GM19438 (cell line): ENCODE data around the gene SLC50A1.
"Not testable (repeated sequence)": the region's sequence is repeated elsewhere in the genome, so short reads cannot be mapped to it uniquely, and the experiment has no call there.

Experiments
- ATAC-seq: cut with Tn5 transposase; IDR thresholded peaks from one replicate; pipeline ENCODE4 v1.9.1; 2021; ENCODE audit warnings: low read depth; ENCODE audit not compliant: unreplicated experiment

The SLC50A1 gene

DNA sequence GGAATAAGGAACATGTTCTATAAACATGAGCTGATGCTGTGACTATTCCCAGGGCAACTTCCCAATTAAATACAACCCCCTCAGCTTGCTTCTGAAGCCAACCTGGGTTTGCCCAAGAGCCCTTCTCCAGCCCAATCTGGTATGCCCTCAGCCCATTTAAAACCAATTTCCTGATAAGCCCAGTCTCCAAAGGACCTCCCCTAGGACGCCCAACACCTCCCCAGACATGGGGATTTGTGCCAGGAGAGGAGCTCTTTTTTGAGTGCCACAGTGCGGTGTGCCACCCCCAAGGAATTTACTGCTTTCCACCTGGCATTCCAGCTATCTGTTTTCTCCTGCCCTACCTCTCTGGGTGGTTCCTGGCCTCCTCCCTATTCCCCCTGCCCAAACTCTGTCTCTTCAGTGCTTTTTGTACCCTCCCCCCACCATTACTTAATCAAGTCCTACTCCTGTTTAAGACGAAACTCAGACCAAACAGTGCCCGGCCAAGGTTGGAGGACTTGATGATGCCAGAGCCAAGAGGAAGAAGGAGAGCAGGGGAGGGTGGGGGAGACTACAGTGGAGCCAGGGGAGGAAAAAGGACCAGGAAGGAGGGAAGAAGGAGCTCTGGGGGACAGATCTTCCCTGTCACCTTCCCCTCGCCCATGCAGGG is 19.4 kb upstream of the SLC50A1 start:
- no peak for ATAC-seq

- ATAC-seq = no peak
Measured at GRCh38 chr1:155117610-155118009, 18.0 kb upstream of the SLC50A1 start.

DNA sequence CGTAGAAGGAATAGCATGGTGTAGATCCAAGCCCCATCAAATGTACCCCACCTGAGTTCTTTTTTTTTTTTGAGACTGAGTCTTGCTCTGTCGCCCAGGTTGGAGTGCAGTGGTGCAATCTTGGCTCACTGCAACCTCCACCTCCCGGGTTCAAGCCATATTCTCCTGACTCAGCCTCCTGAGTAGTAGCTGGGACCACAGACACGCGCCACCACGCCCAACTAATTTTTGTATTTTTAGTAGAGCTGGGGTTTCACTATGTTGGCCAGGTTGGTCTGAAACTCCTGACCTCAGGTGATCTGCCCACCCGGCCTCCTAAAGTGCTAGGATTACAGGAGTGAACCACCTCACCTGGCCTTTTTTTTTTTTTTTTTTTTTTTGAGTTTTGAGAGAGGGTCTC is 17.6 kb upstream of the SLC50A1 start:
- not testable (repeated sequence) for ATAC-seq

DNA sequence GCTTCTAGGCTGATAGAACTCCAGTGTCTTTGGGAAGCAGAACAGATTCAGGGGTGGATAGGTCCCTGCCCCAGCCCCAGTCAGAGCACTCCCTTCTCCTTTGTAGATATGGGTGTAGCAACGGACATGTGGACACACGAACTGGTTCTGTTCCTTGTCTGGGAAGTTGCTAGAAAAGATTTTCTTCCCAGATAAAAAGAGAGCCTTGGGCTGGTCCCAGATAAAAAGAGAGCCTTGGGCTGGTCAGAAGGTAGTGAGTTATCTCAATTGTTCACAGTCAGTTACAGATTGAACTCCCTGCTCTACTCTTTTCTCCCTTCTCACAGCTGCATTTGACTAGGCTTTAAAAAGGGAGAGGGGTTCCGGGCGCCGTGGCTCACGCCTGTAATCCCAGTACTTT is 15.4 kb upstream of the SLC50A1 start:
- ATAC-seq = no peak

DNA sequence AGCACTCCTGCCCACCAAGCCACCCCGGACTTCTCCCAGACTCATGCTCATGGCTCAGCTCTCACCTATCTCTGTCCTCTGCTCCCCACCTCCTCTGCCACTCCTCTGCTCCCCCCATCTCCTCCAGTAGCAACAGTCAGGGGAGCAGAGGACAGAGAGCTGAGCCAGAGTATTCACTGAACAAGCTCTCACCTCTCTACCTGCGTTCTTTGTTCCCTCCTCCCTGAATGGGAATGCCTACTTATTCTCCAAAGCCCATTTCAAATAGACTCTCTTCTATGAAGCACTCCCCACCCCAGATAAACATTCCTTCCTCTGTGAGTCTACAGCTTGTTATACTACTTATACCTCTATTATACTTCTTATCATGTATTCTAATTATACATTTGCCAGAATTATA is 14.4 kb upstream of the SLC50A1 start:
- ATAC-seq = no peak

DNA sequence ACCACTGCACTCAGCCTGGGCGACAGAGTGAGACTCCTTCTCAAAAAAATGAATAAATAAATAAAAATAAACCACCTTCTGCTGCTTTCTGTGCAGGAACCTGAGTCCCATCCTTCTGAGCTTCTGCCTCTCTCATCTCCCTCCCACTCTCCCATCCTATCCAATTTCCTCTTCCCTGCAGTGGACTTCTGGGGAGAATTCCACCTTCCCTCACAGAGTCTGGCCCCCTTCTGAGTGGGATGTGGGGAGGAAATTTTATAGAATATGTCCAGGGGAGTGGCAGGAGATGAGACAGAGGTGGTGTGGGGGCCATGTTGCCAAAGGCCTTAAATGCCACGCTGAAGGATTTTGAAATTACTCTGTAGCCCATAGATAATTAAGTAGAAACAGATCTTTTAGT is 13.3 kb upstream of the SLC50A1 start:
- ATAC-seq = no peak

DNA sequence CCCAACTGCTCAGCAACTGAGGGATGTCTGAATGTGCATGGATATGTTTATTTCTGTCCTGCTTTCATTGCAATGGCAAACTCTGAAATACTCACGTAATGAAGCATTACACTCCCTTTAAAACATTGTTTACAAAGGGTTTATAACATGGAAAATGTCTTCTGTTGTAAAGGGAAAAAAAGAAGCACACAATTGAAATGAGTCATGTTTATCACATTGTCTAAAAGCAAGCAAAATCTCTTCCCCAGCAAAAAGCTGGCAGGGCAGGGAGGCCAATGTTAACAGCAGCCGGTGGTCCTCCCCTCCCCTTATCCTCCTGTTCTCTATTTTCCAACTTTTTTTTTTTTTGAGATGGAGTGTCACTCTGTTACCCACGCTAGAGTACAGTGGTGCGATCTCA is 11.9 kb upstream of the SLC50A1 start:
- no peak for ATAC-seq

DNA sequence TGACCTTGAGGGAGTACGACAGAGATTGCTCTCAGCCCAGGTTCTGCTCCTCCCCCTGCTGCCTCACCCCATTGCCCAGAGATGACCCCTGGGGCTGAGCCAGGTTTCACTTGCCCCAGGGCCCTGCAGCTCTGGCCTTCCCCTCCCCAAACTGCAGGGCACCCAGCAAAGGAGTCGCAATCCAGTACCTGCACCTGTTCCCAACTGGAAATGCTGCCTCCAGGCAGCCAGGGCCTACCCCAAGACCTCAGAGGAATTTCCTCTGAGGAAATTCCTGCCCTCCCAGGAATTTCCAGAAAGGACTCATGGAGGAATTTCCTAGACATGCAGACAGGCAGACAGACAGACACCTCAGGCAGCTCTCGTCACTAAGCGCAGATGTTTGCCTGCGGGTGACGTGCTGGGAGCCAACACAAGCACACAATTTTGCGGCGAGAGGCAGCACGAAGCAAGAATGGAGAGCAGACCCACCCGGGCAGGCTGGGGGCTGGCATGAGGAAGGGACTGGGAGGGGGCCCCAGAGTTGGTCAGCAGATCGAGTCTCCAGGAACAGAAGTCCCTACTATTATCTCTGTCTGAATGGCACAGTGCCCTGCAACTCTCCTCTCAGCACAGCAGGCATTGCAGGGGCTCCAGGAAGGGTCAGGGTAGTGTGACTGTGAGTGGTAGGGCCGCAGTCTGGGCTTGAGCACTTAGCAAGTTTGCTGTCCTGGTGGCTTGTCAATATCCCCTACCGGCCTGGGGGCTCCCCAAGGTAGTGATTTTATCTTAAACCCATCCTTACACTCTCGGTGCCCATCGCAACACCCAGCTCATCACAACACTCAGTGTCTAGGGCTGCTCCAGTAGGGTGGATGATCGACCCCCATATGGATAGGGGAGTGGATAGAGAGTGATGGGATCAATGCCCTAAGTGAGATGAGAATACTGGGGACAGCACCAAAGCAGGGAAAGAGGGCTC is 10.9 kb upstream of the SLC50A1 start:
- ATAC-seq = no peak

DNA sequence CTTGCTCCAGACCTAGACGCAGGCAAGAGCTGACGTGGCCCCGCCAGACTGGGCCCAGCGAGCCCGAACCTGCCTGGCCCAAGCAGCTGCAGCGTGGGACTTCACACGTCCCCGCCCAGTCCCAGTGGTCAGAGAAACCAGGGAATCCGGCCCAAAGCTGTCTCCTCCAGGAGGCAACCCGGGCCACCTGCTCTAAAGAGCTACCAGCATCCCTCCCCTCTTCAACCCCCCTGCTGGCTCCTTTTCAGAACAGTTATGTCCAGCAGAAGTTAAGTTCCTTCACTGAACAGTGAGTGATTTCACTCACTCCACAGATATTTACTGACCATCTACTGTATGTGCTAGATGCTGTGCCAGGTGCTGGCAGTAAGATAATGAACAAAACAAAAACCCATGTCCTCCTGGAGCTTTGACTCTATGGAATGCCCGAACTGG is 10.1 kb upstream of the SLC50A1 start:
- no peak for ATAC-seq

- ATAC-seq = no peak
Measured at GRCh38 chr1:155125946-155126555, 9.6 kb upstream of the SLC50A1 start.

DNA sequence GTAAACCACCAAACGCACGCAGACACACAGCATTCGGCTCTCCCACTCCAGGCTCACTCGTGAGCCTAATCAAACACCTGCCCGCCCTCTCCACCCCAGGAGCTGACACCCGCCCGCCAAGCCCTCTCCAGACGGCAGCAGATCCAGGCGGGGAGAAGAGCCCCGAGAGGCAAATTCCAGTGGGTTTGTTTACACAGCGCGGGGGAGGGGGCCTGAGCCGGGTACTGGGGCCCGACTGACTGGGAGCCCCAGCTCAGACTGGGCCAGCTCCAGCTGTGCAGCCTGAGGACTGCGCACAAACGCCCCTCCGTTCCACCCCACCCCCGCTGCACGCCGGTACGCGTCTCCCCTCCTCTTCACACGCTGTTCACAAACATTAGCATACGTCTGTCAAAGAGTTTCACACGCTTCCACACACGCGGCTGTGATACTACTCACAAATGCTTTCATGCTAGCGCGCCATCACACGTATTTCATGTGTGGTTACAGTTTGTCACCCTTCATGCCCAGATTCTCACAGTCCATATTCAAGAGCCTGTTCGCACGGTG is 9.0 kb upstream of the SLC50A1 start:
- no peak for ATAC-seq

DNA sequence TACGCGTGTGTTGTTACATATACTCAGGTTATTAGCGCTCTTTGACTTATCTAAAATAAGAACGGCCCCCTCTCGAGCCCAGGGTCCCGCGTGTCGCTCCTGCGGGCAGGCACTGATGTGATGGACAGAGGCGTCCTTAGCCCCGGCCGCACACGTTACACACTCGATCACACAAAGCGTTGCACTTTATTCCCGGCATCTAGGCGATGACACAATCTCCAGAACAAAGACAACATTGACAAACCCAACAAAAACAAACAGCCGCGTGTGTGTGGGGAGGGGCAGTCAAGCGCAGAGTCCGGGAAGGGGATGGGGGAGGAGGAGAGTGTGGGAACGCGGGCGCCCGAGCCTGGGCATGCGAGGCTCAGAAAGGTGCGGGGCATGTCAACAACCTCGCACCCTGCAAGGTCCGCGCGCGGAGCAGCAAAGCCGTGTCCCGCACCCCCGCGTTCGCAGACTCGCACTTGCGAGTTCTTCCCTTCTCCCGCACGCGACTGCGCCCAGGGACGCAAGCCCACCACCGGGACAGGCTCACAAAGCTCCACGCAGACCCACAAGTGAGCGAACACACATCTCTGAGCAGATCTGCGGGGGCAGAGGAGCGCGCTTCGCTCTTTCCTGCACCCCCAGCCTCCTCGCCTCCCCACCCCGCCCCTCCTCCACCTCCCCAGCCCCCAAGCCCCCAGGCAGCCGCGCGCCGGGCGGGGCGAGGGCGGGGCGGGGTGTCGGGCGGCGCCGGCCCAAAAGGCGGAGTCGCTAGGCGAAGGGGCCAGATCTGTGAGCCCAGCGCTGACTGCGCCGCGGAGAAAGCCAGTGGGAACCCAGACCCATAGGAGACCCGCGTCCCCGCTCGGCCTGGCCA is 8.3 kb upstream of the SLC50A1 start, which contains the start of gene EFNA1:
Gene EFNA1, plus strand, starts transcription at position 772 of the 862 bp plus-strand sequence. CDS start 102 bp downstream, outside the sequence.
- no peak for ATAC-seq

DNA sequence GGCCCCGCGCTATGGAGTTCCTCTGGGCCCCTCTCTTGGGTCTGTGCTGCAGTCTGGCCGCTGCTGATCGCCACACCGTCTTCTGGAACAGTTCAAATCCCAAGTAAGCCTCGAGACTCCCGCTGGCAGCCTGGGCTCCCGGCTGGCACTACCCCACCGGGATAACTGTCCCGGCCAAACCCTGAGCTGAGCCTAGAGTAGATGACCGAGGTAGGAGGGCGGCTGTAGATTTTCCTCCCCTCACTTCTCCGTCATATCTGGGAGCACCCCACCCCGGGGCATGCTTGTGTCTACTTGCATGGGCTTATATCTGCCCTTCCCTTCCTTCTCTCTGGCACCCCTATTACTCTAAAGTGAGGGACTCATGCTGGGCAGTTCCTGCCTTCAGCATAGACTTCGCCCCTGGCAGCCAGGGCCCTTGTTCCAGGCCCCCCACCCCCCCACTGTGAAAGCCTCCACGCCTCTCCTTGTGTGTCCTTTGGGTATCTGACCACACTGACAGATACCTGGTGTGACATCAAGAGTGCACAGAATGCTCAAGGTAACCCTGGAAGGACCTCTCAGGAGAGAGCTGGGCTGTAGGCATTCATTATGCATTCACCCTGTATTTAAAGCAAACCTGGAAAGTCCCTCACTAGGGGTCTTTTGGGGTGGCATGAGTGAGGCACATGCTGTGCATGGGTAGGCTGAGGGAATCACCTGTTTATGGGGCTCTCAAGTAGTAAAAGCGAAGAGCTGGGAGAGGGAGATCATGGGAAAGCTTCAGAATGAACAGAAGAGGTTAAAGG is 7.5 kb upstream of the SLC50A1 start:
- ATAC-seq = no peak

GRCh38 chr1:155128755-155129473 is 6.7 kb upstream of the SLC50A1 start:
- no peak for ATAC-seq

GRCh38 chr1:155130272-155131006 is 5.2 kb upstream of the SLC50A1 start:
- no peak for ATAC-seq

GRCh38 chr1:155131285-155131684 is 4.4 kb upstream of the SLC50A1 start:
- no peak for ATAC-seq

DNA sequence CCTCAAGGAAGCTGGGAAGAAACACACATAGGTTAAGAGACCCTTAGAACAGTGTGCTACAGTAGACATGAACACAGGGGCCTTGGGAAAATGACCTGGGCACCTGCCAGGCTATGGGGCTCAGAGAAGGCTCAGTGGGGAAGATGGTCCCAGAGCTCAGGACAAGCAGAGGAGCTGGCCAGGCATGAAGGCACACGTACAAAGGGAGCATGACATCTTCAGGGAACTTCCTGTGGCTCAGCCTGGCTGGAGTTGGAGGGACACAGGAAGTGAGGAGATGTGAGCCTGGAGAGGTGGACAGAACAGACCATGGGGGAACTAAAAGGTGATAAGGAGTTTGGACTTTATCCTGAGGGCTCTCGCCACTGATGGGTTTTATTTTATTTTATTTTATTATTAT is 3.8 kb upstream of the SLC50A1 start:
- no peak for ATAC-seq

- ATAC-seq = no peak
Measured at GRCh38 chr1:155133799-155134281, 1.8 kb upstream of the SLC50A1 start.
